ENCODE measurements around the gene CDK13.
A peak's percentile ranks its signal among the peaks of the same experiment; 100 is the strongest.

CDK13 gene

GRCh38 chr7:39950473-39951225 lies 593 bp downstream of the CDK13 start:
- peak; percentile 75 for DNase-seq

- DNase-seq, result peak; percentile 66
Observed at GRCh38 chr7:39951226-39952194, 1.5 kb downstream of the CDK13 start.

- DNase-seq, result no peak
Observed at GRCh38 chr7:39952374-39952773, 2.3 kb downstream of the CDK13 start.

- no peak for DNase-seq
Observed at GRCh38 chr7:39952803-39953202, 2.7 kb downstream of the CDK13 start.

DNA sequence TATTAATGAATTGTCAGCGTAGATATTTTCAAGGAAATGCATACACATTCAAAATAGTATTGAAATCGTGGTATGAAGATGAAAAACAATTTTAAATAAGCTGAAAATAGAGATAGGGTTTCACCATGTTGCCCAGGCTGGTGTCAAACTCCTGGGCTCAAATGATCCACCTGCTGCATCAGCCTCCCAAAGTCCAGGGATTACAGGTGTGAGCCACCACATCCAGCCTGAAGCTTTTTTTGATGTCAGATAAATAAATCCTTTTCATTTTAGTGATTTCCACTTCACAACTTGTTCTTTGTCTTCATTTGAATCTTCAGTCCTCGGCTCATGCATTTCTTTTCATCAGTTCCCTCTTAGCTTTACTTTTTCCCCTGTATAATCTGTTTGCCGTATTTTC lies 4.6 kb downstream of the CDK13 start:
- no peak for DNase-seq

DNA sequence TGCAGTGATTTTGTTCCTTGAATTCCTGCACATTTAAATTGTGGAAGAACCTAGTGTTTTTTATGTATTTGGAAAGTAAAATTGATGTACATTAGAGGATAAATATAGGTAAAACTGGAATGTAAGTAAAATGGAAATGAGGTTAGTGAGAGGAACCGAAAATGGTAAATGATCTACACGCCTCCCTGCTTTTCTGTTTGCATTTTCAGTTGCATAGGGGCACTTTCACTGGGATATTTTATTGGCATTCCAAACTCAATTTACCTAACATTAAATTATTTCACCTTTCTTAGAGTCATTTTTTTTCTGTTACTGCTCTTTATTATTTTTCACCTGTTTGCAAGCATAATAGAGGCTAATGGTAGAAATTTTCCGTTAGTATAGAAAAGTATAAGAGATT lies 8.0 kb downstream of the CDK13 start:
- no peak for DNase-seq

- no peak for DNase-seq
Observed at GRCh38 chr7:39967406-39968161, 17.5 kb downstream of the CDK13 start.

DNA sequence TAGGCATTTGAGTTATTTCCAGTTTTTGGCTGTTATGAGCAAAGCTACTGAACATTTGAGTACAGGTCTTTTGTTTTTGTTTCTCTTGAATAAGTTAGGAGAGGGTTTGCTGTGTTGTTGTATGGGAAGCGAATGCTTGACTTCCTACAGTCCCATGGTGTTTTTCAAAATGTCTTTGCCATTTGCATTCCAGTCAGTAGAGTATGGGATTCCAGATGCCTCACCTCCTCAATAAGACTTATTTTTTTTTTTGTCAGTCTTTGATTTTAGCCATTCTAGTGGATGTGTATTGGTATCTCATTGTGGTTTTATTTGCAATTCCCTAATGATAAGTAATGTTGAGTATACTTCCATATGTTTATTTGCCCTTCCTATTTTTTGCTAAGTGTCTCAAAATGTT lies 19.4 kb downstream of the CDK13 start:
- no peak for DNase-seq

- DNase-seq, result no peak
Observed at GRCh38 chr7:39971924-39972323, 21.9 kb downstream of the CDK13 start.

GRCh38 chr7:39973801-39974200 lies 23.7 kb downstream of the CDK13 start:
- DNase-seq, result no peak

DNA sequence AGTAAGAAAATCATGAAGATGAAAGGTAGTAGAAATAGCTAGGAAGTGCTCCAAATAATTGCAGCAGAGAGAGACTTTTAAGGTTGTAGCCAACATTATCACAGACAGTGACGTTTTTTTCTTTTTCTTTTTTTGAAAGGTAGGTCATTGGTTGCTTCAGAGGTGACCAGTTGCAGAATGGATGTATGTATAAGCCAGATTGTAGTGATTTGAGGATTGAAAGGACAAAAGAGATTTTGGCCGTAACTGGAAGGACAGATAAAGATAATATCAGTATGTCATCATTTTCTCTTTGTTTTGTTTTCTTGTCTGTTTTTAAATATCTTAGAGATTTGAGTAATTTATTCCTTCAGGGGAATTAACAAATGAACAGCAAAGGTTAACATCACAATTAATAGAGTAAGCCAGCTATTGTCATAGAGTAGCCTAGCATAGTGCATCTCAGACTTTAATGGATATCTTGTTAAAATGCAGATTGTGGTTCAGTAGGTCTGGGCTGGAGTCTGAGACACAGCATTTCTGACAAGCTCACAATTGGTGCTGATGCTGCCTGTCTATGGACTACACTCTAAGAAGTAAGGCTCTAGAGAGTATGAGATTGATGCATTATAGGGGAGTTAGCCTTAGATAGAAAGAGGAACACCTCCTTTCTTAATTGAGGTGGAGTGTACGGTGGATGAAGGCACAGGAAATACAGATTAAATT lies 28.3 kb downstream of the CDK13 start:
- no peak for DNase-seq

GRCh38 chr7:39979406-39980073 lies 29.5 kb downstream of the CDK13 start:
- DNase-seq, result no peak

DNA sequence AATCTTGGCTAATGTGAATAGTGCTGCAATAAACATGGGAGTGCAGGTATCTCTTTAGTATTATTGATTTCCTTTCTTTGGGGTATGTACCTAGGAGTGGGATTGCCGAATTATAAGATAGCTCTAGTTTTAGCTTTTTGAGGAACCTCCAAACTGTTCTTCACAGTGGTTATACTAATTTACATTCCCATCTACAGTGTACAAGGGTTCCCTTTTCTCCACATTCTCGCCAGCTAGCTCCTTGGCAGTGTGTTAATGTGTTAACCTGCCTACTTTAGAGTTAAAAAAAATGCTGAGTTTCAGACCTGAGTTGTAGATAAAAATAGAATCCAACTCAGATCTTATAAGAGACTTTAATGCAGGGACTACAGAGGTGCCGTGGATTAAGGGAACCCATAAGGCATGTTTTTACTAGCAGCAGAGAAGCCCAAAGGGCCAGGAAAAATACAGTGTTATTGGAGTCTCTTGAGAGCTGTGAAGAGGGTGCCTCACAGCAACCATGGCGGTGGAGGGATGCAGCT lies 35.4 kb downstream of the CDK13 start:
- DNase-seq, result no peak

- no peak for DNase-seq
Observed at GRCh38 chr7:39987641-39988347, 37.7 kb downstream of the CDK13 start.

GRCh38 chr7:40000734-40001315 lies 50.8 kb downstream of the CDK13 start:
- no peak for DNase-seq

- no peak for DNase-seq
Observed at GRCh38 chr7:40001649-40002048, 51.6 kb downstream of the CDK13 start.

GRCh38 chr7:40003597-40003996 lies 53.5 kb downstream of the CDK13 start:
- no peak for DNase-seq

DNA sequence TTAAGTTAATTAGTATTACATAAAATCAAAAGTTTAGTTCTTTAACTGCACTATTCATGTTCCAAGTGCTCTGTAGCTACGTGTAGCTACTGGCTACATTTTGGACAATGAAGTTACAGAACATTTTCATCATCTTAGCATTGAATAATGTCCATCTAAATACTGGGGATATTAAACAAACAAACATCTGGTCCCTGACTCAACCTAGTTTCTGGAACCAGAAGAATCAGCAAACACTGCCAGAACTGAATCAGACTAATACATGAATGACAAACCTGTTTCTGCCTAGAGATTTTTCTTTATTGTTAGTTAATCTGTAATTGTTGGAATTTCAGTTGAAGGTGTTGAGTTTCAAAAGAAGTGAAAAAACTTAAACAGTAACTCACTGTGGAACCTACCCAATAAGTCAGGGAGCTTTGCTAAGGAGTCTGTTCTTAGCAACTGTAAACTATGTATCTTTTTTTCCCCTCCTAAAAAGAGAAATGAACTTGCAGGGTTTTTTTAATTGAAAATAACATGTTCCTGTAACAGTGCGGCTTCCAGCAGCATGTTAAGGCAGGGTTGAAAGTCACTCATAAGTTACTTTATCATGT lies 58.3 kb downstream of the CDK13 start:
- DNase-seq, result no peak

- DNase-seq, result no peak
Observed at GRCh38 chr7:40009301-40009700, 59.2 kb downstream of the CDK13 start.

GRCh38 chr7:40014376-40014775 lies 64.3 kb downstream of the CDK13 start:
- DNase-seq, result no peak

Measured in NCI-H146 (cell line).